ENCODE measurements around the gene MBD5. TPM values are rescaled to one million over a fixed set of nuclear protein-coding genes. Genes with fewer than 3 reads are reported as not detected.

Gene MBD5
- total RNA-seq, 6 experiments from 2014 or later = 7.9 to 15.6 (median 11.9) TPM

DNA sequence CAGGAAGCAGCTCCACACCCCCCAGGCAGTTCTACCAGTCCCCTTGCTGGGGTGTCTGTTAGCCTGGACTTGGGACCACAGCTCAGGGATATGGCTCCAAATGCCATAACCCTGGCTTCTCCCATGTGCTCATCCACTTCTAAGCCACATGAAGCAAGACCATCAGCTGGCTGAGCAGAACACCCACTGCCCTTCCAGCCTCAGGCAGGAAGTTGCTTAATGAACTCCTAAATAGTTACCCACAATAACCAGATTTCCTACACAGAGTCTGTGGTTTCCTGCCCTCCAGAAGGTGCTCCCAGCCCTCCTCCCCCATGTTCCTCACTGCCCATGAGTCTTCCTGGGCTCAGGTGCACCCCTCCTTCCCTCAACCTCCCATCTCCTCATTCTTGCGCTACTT, 525.4 kb downstream of the MBD5 start:
- Histone ChIP-seq H3K27ac (no peak overlapping the region), H3K9me3 (no peaks in the 10 kb centered on the region), H3K4me3 (no peak overlapping the region), H3K36me3 (no peaks in the 10 kb centered on the region), H3K4me1 (no peaks in the 10 kb centered on the region), H3K27me3 (no peaks in the 10 kb centered on the region)
- intact Hi-C loops (cut with DNase I) = no loop called here
- DNase-seq (no peak), ATAC-seq (peak in 2 of 4 donors; percentile 14 to 26)
- 42% methylated on average over 1 of the region's 1 CpG for WGBS (ENCODE audit: insufficient coverage, low coverage, low lambda C conversion rate, missing lambda C conversion rate)
- TF ChIP-seq, protein P1, sequence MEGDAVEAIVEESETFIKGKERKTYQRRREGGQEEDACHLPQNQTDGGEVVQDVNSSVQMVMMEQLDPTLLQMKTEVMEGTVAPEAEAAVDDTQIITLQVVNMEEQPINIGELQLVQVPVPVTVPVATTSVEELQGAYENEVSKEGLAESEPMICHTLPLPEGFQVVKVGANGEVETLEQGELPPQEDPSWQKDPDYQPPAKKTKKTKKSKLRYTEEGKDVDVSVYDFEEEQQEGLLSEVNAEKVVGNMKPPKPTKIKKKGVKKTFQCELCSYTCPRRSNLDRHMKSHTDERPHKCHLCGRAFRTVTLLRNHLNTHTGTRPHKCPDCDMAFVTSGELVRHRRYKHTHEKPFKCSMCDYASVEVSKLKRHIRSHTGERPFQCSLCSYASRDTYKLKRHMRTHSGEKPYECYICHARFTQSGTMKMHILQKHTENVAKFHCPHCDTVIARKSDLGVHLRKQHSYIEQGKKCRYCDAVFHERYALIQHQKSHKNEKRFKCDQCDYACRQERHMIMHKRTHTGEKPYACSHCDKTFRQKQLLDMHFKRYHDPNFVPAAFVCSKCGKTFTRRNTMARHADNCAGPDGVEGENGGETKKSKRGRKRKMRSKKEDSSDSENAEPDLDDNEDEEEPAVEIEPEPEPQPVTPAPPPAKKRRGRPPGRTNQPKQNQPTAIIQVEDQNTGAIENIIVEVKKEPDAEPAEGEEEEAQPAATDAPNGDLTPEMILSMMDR (IDR thresholded peaks at IDR 0.05) = no peak
- TF ChIP-seq POLR2A (IDR thresholded peaks at IDR 0.05) = no peak

DNA sequence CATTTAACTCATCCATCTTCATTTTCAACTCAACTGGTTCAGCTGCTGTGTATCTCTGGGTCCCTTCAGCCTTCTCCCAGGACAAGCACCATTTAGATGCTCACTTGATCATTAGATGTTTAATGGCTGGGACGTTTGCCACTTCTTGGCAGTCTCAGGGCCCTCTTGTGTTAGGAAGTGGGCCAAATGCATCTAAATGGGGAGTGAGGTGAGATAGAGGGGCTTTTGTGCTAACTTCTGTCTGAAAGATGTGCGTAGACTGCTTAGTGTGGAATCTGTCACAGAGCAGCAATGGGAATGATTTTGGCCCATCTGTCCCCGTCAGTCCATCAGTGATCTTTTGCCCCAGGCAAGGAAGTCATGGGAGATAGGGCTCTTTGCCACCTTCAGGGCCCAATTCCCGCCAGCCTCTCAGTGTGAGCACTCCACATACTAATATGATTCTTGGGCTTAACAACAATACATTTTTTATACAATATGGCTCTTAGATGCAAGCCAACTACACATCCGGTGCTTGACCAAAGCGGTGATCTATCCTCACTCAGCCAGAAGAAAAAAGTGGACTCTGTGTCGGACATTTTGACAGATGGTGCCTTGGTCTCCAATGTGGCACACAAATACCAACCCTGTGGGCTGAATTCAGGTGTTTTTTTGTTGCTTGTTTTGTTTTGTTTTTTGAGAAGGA, 528.0 kb downstream of the MBD5 start:
- no peak overlapping the region for H3K27ac ChIP-seq
- no peak overlapping the region for H3K4me3 ChIP-seq
- no peaks in the 10 kb centered on the region for H3K4me1 ChIP-seq
- WGBS (ENCODE audit: insufficient coverage, low coverage, low lambda C conversion rate, missing lambda C conversion rate) = 70% methylated on average over 5 of the region's 7 CpGs
- no peaks in the 10 kb centered on the region for H3K9me3 ChIP-seq
- intact Hi-C loops (cut with DNase I) = no loop called here
- DNase-seq (no peak), ATAC-seq (no peak)
- H3K27me3 ChIP-seq = no peaks in the 10 kb centered on the region
- H3K36me3 ChIP-seq = no peaks in the 10 kb centered on the region
- TF ChIP-seq, protein P1 (IDR thresholded peaks at IDR 0.05) = no peak

DNA sequence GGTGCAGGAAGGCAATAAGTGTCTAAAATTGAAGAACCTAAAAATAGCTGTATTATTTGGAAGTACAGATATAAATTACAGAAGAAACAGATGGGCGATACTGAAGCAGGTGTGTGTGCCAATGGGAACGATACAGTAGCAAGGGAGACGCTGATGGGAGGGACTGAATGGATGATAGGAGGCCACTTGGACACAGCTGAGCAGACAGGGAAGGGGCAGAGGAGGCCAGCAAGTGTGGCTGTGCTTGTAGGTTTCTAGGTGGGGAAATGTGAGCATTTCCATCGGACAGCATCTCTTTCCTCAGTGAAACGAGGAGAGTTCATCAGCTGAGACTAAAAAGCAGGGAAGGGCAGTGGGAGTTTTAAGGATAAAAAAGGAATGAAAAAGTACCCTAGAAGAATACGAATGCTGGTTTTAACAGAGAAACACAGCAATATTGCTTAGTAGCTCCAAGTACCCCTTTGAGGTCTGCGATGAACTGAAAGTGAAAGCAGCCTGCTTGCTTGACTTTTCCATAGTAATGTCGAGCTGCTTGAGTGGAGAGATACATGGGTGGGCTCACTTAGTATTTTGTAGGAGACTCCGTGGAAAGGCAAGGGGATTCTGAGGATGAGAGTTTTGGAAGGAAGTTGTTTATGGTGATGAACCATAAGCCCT, 531.9 kb downstream of the MBD5 start:
- intact Hi-C loops (cut with DNase I) = no loop called here

DNA sequence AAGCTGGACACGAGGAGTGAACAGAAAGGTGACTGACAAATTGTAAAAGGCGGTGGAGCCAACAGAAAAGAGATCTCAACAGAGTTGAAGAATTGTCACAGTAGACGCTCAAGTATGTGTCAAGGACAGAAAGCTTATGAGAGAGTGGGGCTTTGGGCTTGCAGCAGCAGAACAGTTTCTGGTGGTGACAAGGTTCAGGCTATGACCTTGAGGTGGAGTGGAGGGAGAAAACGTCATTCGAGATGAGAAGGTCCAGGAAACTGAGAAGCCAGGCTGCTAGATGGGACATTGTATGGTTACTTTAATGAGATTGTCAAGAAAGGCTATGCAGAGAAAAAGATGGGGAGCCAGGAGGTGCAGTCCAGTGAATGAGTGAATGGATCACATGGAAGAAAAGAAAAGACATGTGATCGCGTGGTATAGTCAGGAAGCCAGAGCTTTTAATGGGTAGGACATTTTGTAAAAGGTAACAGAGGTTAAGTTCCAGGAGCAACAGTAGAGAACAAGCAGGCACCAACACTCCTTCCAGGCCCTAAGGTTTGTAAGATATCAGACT, 532.5 kb downstream of the MBD5 start:
- Histone ChIP-seq H3K4me1 (no peaks in the 10 kb centered on the region), H3K36me3 (no peaks in the 10 kb centered on the region), H3K9me3 (no peaks in the 10 kb centered on the region), H3K4me3 (peak overlapping the region; percentile 24 to 50 (median 30)), H3K27ac (no peak overlapping the region), H3K27me3 (no peaks in the 10 kb centered on the region)
- TF ChIP-seq POLR2A (IDR thresholded peaks at IDR 0.05) = no peak
- DNase-seq (no peak), ATAC-seq (peak in 1 of 4 donors; percentile 34)
- 63% methylated on average over 7 of the region's 7 CpGs for WGBS (ENCODE audit: insufficient coverage, low coverage, low lambda C conversion rate, missing lambda C conversion rate)
- intact Hi-C loops (cut with DNase I) = no loop called here

More for the DNA sequence above, 531.9 kb downstream of the MBD5 start:
- peak overlapping the region; percentile 24 to 50 (median 30) for H3K4me3 ChIP-seq
- ATAC-seq (peak; percentile 57 to 75 (median 64)), DNase-seq (no peak)
- WGBS (ENCODE audit: insufficient coverage, low coverage, low lambda C conversion rate, missing lambda C conversion rate) = 39% methylated on average over 8 of the region's 9 CpGs
- no peaks in the 10 kb centered on the region for H3K4me1 ChIP-seq
- H3K27ac ChIP-seq = no peak overlapping the region
- no peaks in the 10 kb centered on the region for H3K27me3 ChIP-seq
- TF ChIP-seq, protein P1 (IDR thresholded peaks at IDR 0.05) = no peak
- TF ChIP-seq POLR2A (IDR thresholded peaks at IDR 0.05) = no peak
- H3K9me3 ChIP-seq = no peaks in the 10 kb centered on the region
- H3K36me3 ChIP-seq = no peaks in the 10 kb centered on the region
